Caki2 (cell line): ENCODE data around the gene CPLANE2. TPM values are rescaled to one million over a fixed set of nuclear protein-coding genes. Genes with fewer than 3 reads are reported as not detected.
"Not testable (repeated sequence)": the region's sequence is repeated elsewhere in the genome, so short reads cannot be mapped to it uniquely, and the experiment has no call there.

Experiments
- DNase-seq: peaks from one replicate; pipeline ENCODE4 v3.0.0-alpha.2; 2015; ENCODE audit warnings: low read depth
- in situ Hi-C: cut with HindIII; loops from 2 replicates; pipeline ENCODE4 v1.10.0; 2016; ENCODE audit warnings: low sequenced_read_pairs, low pct_unique_long_range_greater_than_20kb, mixed read lengths
- total RNA-seq: library from RNA; depleted of rRNA; stranded (reverse); fragments of >200 nt; shearing (Covaris generic); gene quantifications from 2 replicates; pipeline ENCODE4 v1.2.3, GENCODE V29; 2014; ENCODE audit warnings: low replicate concordance

CPLANE2 gene
- total RNA-seq, 1 experiment from 2014 or later = 6.4 TPM

- DNase-seq = no peak
- in situ Hi-C loops = no loop called here
Measured at GRCh38 chr1:16215882-16216753, 20.9 kb downstream of the CPLANE2 start.

- in situ Hi-C loops, DNase-seq: not testable (repeated sequence)
Measured at GRCh38 chr1:16215240-16215639, 21.7 kb downstream of the CPLANE2 start.

- DNase-seq, in situ Hi-C loops: not testable (repeated sequence)
Measured at GRCh38 chr1:16213544-16213943, 23.4 kb downstream of the CPLANE2 start.

GRCh38 chr1:16213013-16213412 lies 24.0 kb downstream of the CPLANE2 start:
- no peak for DNase-seq
- in situ Hi-C loops = no loop called here

GRCh38 chr1:16212251-16212961 lies 24.6 kb downstream of the CPLANE2 start, which contains the start of gene ARHGEF19:
TSS of gene ARHGEF19 (minus strand) at chr1:16212652. CDS start at chr1:16209054, 3,598 bp downstream.
- in situ Hi-C loops = no loop called here
- no peak for DNase-seq

- no peak for DNase-seq
- in situ Hi-C loops = no loop called here
Measured at GRCh38 chr1:16211824-16212223, 25.2 kb downstream of the CPLANE2 start.

GRCh38 chr1:16210581-16210980 lies 26.4 kb downstream of the CPLANE2 start:
- in situ Hi-C loops = no loop called here
- DNase-seq = no peak

GRCh38 chr1:16209847-16210407 lies 27.1 kb downstream of the CPLANE2 start:
- in situ Hi-C loops = no loop called here

GRCh38 chr1:16209132-16209846 lies 27.7 kb downstream of the CPLANE2 start:
- in situ Hi-C loops = no loop called here
- no peak for DNase-seq

More at GRCh38 chr1:16209847-16210407, 27.1 kb downstream of the CPLANE2 start:
- DNase-seq = no peak

GRCh38 chr1:16208270-16208987 lies 28.6 kb downstream of the CPLANE2 start:
- no peak for DNase-seq
- in situ Hi-C loops = no loop called here

- in situ Hi-C loops = no loop called here
- no peak for DNase-seq
Measured at GRCh38 chr1:16207318-16208269, 29.4 kb downstream of the CPLANE2 start.

GRCh38 chr1:16206547-16207317 lies 30.3 kb downstream of the CPLANE2 start:
- in situ Hi-C loops = no loop called here
- peak; percentile 91 for DNase-seq

- in situ Hi-C loops = no loop called here
- no peak for DNase-seq
Measured at GRCh38 chr1:16205891-16206546, 31.0 kb downstream of the CPLANE2 start.

GRCh38 chr1:16205334-16205671 lies 31.7 kb downstream of the CPLANE2 start:
- DNase-seq = no peak
- in situ Hi-C loops = no loop called here

- no peak for DNase-seq
- in situ Hi-C loops = no loop called here
Measured at GRCh38 chr1:16204634-16205333, 32.2 kb downstream of the CPLANE2 start.
